Dermis blood vessel endothelial cell (primary cell): ENCODE results near the gene FKBP1B. TPM values are rescaled to one million over a fixed set of nuclear protein-coding genes. Genes with fewer than 3 reads are reported as not detected.
"Not testable (repeated sequence)": the region's sequence is repeated elsewhere in the genome, so short reads cannot be mapped to it uniquely, and the experiment has no call there.

ENCODE experiments used
- DNase-seq: peaks from one replicate; pipeline ENCODE4 v3.0.0; 2010
- total RNA-seq: library from RNA; depleted of rRNA; stranded (reverse); fragments of >200 nt; gene quantifications from 2 replicates; pipeline ENCODE4 v1.2.3, GENCODE V29; 2014

Gene FKBP1B
- total RNA-seq, 1 donor from 2014 or later = 14.5 TPM

- no peak for DNase-seq
Observed at GRCh38 chr2:24104110-24104650, 54.6 kb downstream of the FKBP1B start.

DNA sequence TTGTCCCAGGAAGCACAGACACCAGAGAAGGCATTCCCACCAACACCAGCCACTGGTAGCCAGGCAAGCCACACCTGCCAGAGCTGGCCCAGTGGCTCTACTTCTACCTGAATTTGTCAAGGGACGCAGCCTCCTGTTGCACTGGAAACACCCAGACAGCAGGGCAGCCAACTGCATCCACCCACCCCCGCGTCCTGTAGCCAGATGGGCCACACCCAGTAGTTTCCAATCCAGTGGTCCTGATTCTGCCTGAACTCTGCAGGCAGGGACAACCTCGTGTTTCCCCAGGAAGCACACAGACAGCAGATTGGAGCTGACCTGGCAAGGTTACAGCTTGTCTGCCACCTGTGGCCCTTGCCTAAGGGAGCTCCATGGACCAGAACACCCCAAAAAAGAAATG lies 55.4 kb downstream of the FKBP1B start:
- DNase-seq = no peak

DNA sequence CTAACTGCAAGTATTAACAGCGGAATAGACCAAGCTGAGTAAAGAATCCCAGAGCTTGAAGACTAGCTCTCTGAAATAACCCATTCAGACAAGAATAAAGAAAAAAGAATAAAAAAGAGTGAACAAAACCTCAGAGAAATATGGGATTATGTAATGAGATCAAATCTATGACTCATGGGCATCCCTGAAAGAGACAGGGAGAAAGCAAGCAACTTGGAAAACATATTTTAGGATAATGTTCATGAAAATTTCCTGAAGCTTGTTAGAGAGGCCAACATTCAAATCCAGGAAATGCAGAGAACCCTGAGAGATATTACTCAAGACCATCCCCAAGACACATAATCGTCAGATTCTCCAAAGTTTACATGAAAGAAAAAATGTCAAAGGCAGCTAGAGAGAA lies 56.3 kb downstream of the FKBP1B start:
- no peak for DNase-seq

DNA sequence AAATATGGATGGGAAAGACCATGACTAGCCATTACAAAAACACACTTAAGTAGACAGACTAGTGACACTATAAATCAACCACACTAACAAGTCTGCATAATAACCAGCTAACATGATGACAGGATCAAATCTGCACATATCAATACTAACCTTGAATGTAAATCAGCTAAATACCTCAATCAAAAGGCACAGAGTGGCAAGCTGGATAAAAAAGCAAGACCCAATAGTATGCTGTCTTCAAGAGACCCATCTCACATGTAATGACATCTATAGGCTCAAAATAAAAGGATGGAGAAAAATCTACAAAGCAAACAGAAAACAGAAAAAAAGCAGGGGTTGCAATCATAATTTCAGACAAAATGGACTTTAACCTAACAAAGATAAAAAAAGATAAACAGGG lies 57.2 kb downstream of the FKBP1B start:
- DNase-seq = no peak

GRCh38 chr2:24107336-24107735 lies 57.8 kb downstream of the FKBP1B start:
- DNase-seq = no peak

- DNase-seq = not testable (repeated sequence)
Observed at GRCh38 chr2:24109431-24109830, 59.9 kb downstream of the FKBP1B start.

- no peak for DNase-seq
Observed at GRCh38 chr2:24110660-24111303, 61.2 kb downstream of the FKBP1B start.

DNA sequence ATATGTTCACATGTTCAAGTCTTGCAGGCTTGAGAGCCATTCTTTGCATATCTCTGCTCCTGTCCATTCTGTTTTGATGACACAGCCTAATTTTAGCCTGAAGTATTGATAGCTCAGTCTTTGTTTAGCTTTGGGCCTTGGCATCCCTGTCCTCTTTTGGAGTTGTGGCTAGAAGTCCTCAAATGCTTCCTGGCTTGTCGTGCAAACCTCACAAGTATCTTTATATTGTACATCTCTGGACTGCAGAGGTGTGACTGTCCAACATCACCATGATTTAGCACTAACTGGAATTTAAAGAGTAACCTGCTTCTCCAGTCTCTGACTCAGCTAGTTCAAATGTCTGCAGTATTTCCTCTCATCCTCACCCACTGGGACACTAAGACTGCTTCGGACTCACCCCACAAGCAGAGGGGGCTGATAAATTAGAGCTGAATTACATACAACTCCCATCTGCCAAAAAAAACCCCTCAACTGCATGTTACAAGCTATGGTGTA lies 61.9 kb downstream of the FKBP1B start:
- DNase-seq = no peak

Other genes with a start within 250 kb of the FKBP1B start
- gene ATAD2B, start 122.6 kb upstream of the FKBP1B start, total RNA-seq = 15.6 and 23.3 TPM in 2 replicates
- gene UBXN2A, start 109.3 kb upstream of the FKBP1B start, total RNA-seq = 13.1 and 17.0 TPM in 2 replicates
- gene MFSD2B, start 39.7 kb upstream of the FKBP1B start, total RNA-seq = under 0.01 and 0.09 TPM in 2 replicates
- gene WDCP, start 2.4 kb upstream of the FKBP1B start, total RNA-seq = 11.4 and 13.3 TPM in 2 replicates
- 113 and 165 TPM in 2 replicates for gene SF3B6, start 26.6 kb downstream of the FKBP1B start, total RNA-seq
- 63.2 and 88.3 TPM in 2 replicates for gene TP53I3, start 35.1 kb downstream of the FKBP1B start, total RNA-seq
- gene PFN4, start 73.6 kb downstream of the FKBP1B start, total RNA-seq = 0.23 and 1.7 TPM in 2 replicates
- 5.2 and 11.6 TPM in 2 replicates for gene FAM228B, start 73.7 kb downstream of the FKBP1B start, total RNA-seq
- 0.28 TPM in 1 of 2 replicates, not detected in the other for gene FAM228A, start 125.3 kb downstream of the FKBP1B start, total RNA-seq